HG03066 (cell line): ENCODE measurements around the gene CDK2AP2.
"Not testable (repeated sequence)": the region's sequence is repeated elsewhere in the genome, so short reads cannot be mapped to it uniquely, and the experiment has no call there.

ENCODE experiments used
- ATAC-seq: cut with Tn5 transposase; IDR thresholded peaks from one replicate; pipeline ENCODE4 v1.9.1; 2021; ENCODE audit warnings: low read depth; ENCODE audit not compliant: unreplicated experiment

Gene CDK2AP2

GRCh38 chr11:67491276-67492068 is 16.5 kb downstream of the CDK2AP2 start:
- ATAC-seq, result no peak

- no peak for ATAC-seq
These were observed 17.3 kb downstream of the CDK2AP2 start for GRCh38 chr11:67490727-67491065.

- no peak for ATAC-seq
These were observed 17.9 kb downstream of the CDK2AP2 start for GRCh38 chr11:67489885-67490726.

GRCh38 chr11:67489203-67489884 is 18.6 kb downstream of the CDK2AP2 start:
- no peak for ATAC-seq

- ATAC-seq, result peak; percentile 34
These were observed 21.3 kb downstream of the CDK2AP2 start for GRCh38 chr11:67486481-67487195.

- not testable (repeated sequence) for ATAC-seq
These were observed 22.0 kb downstream of the CDK2AP2 start for GRCh38 chr11:67485873-67486361.

- ATAC-seq, result no peak
These were observed 23.1 kb downstream of the CDK2AP2 start for GRCh38 chr11:67484847-67485311.

- ATAC-seq, result no peak
These were observed 23.9 kb downstream of the CDK2AP2 start for GRCh38 chr11:67483831-67484665.

- peak; percentile 51 for ATAC-seq
These were observed 24.8 kb downstream of the CDK2AP2 start, which contains the start of gene AIP for GRCh38 chr11:67482827-67483798. TSS of gene AIP (plus strand) at chr11:67483026. CDS start at chr11:67483159, 133 bp downstream.

GRCh38 chr11:67482275-67482826 is 25.6 kb downstream of the CDK2AP2 start:
- no peak for ATAC-seq

- not testable (repeated sequence) for ATAC-seq
These were observed 30.5 kb downstream of the CDK2AP2 start for GRCh38 chr11:67477344-67478050.

- not testable (repeated sequence) for ATAC-seq
These were observed 31.3 kb downstream of the CDK2AP2 start for GRCh38 chr11:67476692-67477091.

GRCh38 chr11:67472882-67473281 is 35.1 kb downstream of the CDK2AP2 start:
- ATAC-seq, result no peak

- no peak for ATAC-seq
These were observed 37.5 kb downstream of the CDK2AP2 start for GRCh38 chr11:67470337-67471002.

GRCh38 chr11:67469508-67469811 is 38.5 kb downstream of the CDK2AP2 start:
- no peak for ATAC-seq

- ATAC-seq, result peak; percentile 54
These were observed 39.0 kb downstream of the CDK2AP2 start, which contains the start of gene TMEM134 for GRCh38 chr11:67468759-67469507. TSS of gene TMEM134 (minus strand) at chr11:67469251. CDS start at chr11:67469192, 59 bp downstream.
